Brain microvascular endothelial cell (primary cell): ENCODE results near the gene KIAA1549.

Source experiments
- DNase-seq: peaks from one replicate; pipeline ENCODE4 v3.0.0-alpha.2; 2020
- H3K27ac ChIP-seq: fragments of 250-450 bp; sonication (Bioruptor Pico); 2 replicates; pipeline ENCODE4 v1.5.1; 2020; ENCODE audit warnings: mild to moderate bottlenecking, moderate library complexity
- H3K27me3 ChIP-seq: fragments of 250-450 bp; sonication (Bioruptor Pico); replicated peaks from 2 replicates; pipeline ENCODE4 v1.5.1; 2020; ENCODE audit warnings: mild to moderate bottlenecking
- H3K36me3 ChIP-seq: fragments of 250-450 bp; sonication (Bioruptor Pico); replicated peaks from 2 replicates; pipeline ENCODE4 v1.5.1; 2020; ENCODE audit warnings: mild to moderate bottlenecking
- H3K4me3 ChIP-seq: 2 replicates; pipeline ENCODE4 v1.5.1; 2011; ENCODE audit warnings: low read depth, mild to moderate bottlenecking, control low read depth, low read length, moderate library complexity
- CTCF ChIP-seq: IDR thresholded peaks from 2 replicates; pipeline ENCODE4 v1.5.1; 2011; ENCODE audit warnings: low read depth, mild to moderate bottlenecking, moderate library complexity, low read length, control low read depth, inconsistent platforms; ENCODE audit errors: missing control alignments
- in situ Hi-C: cut with HindIII; loops from 2 replicates; pipeline ENCODE4 v1.10.0; 2017; ENCODE audit warnings: low sequenced_read_pairs, low pct_ligation_motif_present

Gene KIAA1549

GRCh38 chr7:138867744-138868143 lies 113.4 kb downstream of the KIAA1549 start:
- H3K27ac ChIP-seq: no peak overlapping the region
- H3K4me3 ChIP-seq: no peak overlapping the region
- no peak for DNase-seq
- no peaks in the 10 kb centered on the region for H3K27me3 ChIP-seq
- TF ChIP-seq CTCF: no peak
- no peaks in the 10 kb centered on the region for H3K36me3 ChIP-seq
- in situ Hi-C loops: no loop called here

GRCh38 chr7:138866353-138866752 lies 114.8 kb downstream of the KIAA1549 start:
- H3K27me3 ChIP-seq: no peaks in the 10 kb centered on the region
- in situ Hi-C loops: no loop called here
- no peak for DNase-seq
- TF ChIP-seq CTCF: no peak
- no peak overlapping the region for H3K27ac ChIP-seq
- no peaks in the 10 kb centered on the region for H3K36me3 ChIP-seq
- no peak overlapping the region for H3K4me3 ChIP-seq

GRCh38 chr7:138865843-138866242 lies 115.3 kb downstream of the KIAA1549 start:
- Histone ChIP-seq H3K36me3 (no peaks in the 10 kb centered on the region), H3K27ac (no peak overlapping the region), H3K27me3 (no peaks in the 10 kb centered on the region), H3K4me3 (no peak overlapping the region)
- peak; percentile 11 for DNase-seq
- in situ Hi-C loops: no loop called here
- peak; percentile 59 for TF ChIP-seq CTCF

- in situ Hi-C loops: no loop called here
- TF ChIP-seq CTCF: no peak
- no peaks in the 10 kb centered on the region for H3K27me3 ChIP-seq
- peak overlapping the region; percentile 31 for H3K27ac ChIP-seq
- no peak overlapping the region for H3K4me3 ChIP-seq
- H3K36me3 ChIP-seq: no peaks in the 10 kb centered on the region
- DNase-seq: peak; percentile 82
Observed at GRCh38 chr7:138864667-138865066, 116.5 kb downstream of the KIAA1549 start.

GRCh38 chr7:138863931-138864330 lies 117.3 kb downstream of the KIAA1549 start:
- Histone ChIP-seq H3K36me3 (no peaks in the 10 kb centered on the region), H3K4me3 (no peak overlapping the region), H3K27me3 (no peaks in the 10 kb centered on the region), H3K27ac (peak overlapping the region; percentile 31)
- in situ Hi-C loops: no loop called here
- no peak for TF ChIP-seq CTCF
- DNase-seq: no peak

GRCh38 chr7:138861051-138861450 lies 120.1 kb downstream of the KIAA1549 start:
- TF ChIP-seq CTCF: no peak
- no peak overlapping the region for H3K27ac ChIP-seq
- H3K36me3 ChIP-seq: no peaks in the 10 kb centered on the region
- in situ Hi-C loops: no loop called here
- no peaks in the 10 kb centered on the region for H3K27me3 ChIP-seq
- H3K4me3 ChIP-seq: no peak overlapping the region
- no peak for DNase-seq
